ENCODE measurements around the gene DUSP5.
A peak's percentile ranks its signal among the peaks of the same experiment; 100 is the strongest.
"Not testable (repeated sequence)": the region's sequence is repeated elsewhere in the genome, so short reads cannot be mapped to it uniquely, and the experiment has no call there.

Gene DUSP5

GRCh38 chr10:110497438-110498086 is at the start of gene DUSP5:
TSS of gene DUSP5 (plus strand) at chr10:110497907. CDS start at chr10:110498122, 215 bp downstream.
- peak; percentile 91 to 92 for DNase-seq

GRCh38 chr10:110448682-110449418 is 48.9 kb upstream of the DUSP5 start:
- no peak for DNase-seq

- peak; percentile 25 to 42 for DNase-seq
Measured at GRCh38 chr10:110455446-110455845, 42.3 kb upstream of the DUSP5 start.

- DNase-seq: no peak
Measured at GRCh38 chr10:110456046-110456445, 41.7 kb upstream of the DUSP5 start.

- no peak for DNase-seq
Measured at GRCh38 chr10:110456523-110457091, 41.1 kb upstream of the DUSP5 start.

GRCh38 chr10:110457851-110458250 is 39.9 kb upstream of the DUSP5 start:
- DNase-seq: no peak

GRCh38 chr10:110458266-110458920 is 39.3 kb upstream of the DUSP5 start:
- DNase-seq: no peak

GRCh38 chr10:110459600-110459999 is 38.1 kb upstream of the DUSP5 start:
- DNase-seq: no peak

- peak; percentile 57 to 60 for DNase-seq
Measured at GRCh38 chr10:110460111-110460809, 37.4 kb upstream of the DUSP5 start.

GRCh38 chr10:110461088-110461487 is 36.6 kb upstream of the DUSP5 start:
- DNase-seq: no peak

GRCh38 chr10:110461530-110461929 is 36.2 kb upstream of the DUSP5 start:
- DNase-seq: no peak

GRCh38 chr10:110462166-110463095 is 35.3 kb upstream of the DUSP5 start:
- DNase-seq: no peak

GRCh38 chr10:110468258-110468657 is 29.4 kb upstream of the DUSP5 start:
- DNase-seq: not testable (repeated sequence)

- not testable (repeated sequence) for DNase-seq
Measured at GRCh38 chr10:110470541-110470940, 27.2 kb upstream of the DUSP5 start.

- no peak for DNase-seq
Measured at GRCh38 chr10:110471566-110472139, 26.1 kb upstream of the DUSP5 start.

GRCh38 chr10:110474017-110474416 is 23.7 kb upstream of the DUSP5 start:
- no peak for DNase-seq

GRCh38 chr10:110474826-110475225 is 22.9 kb upstream of the DUSP5 start:
- no peak for DNase-seq

- no peak for DNase-seq
Measured at GRCh38 chr10:110475722-110476515, 21.8 kb upstream of the DUSP5 start.

- no peak for DNase-seq
Measured at GRCh38 chr10:110479710-110480109, 18.0 kb upstream of the DUSP5 start.

GRCh38 chr10:110480387-110480786 is 17.3 kb upstream of the DUSP5 start:
- no peak for DNase-seq

GRCh38 chr10:110481919-110482318 is 15.8 kb upstream of the DUSP5 start:
- no peak for DNase-seq
